Nephron progenitor cell (in vitro differentiated cells): ENCODE data around the gene RALGAPA1.
A peak's percentile ranks its signal among the peaks of the same experiment; 100 is the strongest.
"Not testable (repeated sequence)": the region's sequence is repeated elsewhere in the genome, so short reads cannot be mapped to it uniquely, and the experiment has no call there.

Experiments used
- DNase-seq: peaks from one replicate; pipeline ENCODE4 v3.0.0; 2021
- H3K27ac Mint-ChIP-seq: 2 replicates; pipeline ENCODE4 v1.8.0; 2021; ENCODE audit warnings: mild to moderate bottlenecking, moderate library complexity, mixed read lengths
- H3K27me3 Mint-ChIP-seq: 2 replicates; pipeline ENCODE4 v1.8.0; 2021; ENCODE audit warnings: mild to moderate bottlenecking, low read depth, mixed read lengths; ENCODE audit not compliant: poor library complexity
- H3K36me3 Mint-ChIP-seq: 2 replicates; pipeline ENCODE4 v1.8.0; 2021; ENCODE audit warnings: low read depth, mixed read lengths
- H3K4me1 Mint-ChIP-seq: 2 replicates; pipeline ENCODE4 v1.8.0; 2021; ENCODE audit warnings: mixed read lengths
- H3K4me3 Mint-ChIP-seq: 2 replicates; pipeline ENCODE4 v1.8.0; 2021; ENCODE audit warnings: mild to moderate bottlenecking, moderate library complexity, mixed read lengths
- H3K9me3 Mint-ChIP-seq: 2 replicates; pipeline ENCODE4 v1.8.0; 2021; ENCODE audit warnings: mild to moderate bottlenecking, moderate library complexity, mixed read lengths
- CTCF ChIP-seq: fragments of 200-600 bp; sonication (generic); IDR thresholded peaks from 2 replicates; pipeline ENCODE4 v1.5.0; 2021; ENCODE audit warnings: antibody characterized with exemption

The RALGAPA1 gene

GRCh38 chr14:35797796-35798195, 11.3 kb downstream of the RALGAPA1 start:
- no peak overlapping the region for H3K27ac Mint-ChIP-seq

GRCh38 chr14:35789651-35790050, 19.4 kb downstream of the RALGAPA1 start:
- H3K36me3 Mint-ChIP-seq: peaks cover 5% of the 10 kb centered on the region
- peaks cover 2% of the 10 kb centered on the region for H3K27me3 Mint-ChIP-seq
- TF ChIP-seq CTCF: no peak
- H3K4me1 Mint-ChIP-seq: no peaks in the 10 kb centered on the region
- no peaks in the 10 kb centered on the region for H3K9me3 Mint-ChIP-seq
- no peak overlapping the region for H3K27ac Mint-ChIP-seq
- no peak for DNase-seq
- no peak overlapping the region for H3K4me3 Mint-ChIP-seq

More at GRCh38 chr14:35797796-35798195, 11.3 kb downstream of the RALGAPA1 start:
- no peak for DNase-seq
- Mint-ChIP-seq H3K36me3 (peaks cover 7% of the 10 kb centered on the region), H3K4me3 (no peak overlapping the region), H3K9me3 (no peaks in the 10 kb centered on the region), H3K27me3 (no peaks in the 10 kb centered on the region), H3K4me1 (no peaks in the 10 kb centered on the region)
- no peak for TF ChIP-seq CTCF

- no peak for TF ChIP-seq CTCF
- H3K27me3 Mint-ChIP-seq: peaks cover 2% of the 10 kb centered on the region
- H3K4me1 Mint-ChIP-seq: no peaks in the 10 kb centered on the region
- no peaks in the 10 kb centered on the region for H3K9me3 Mint-ChIP-seq
- H3K4me3 Mint-ChIP-seq: no peak overlapping the region
- peak overlapping the region; percentile 3 for H3K27ac Mint-ChIP-seq
- peaks cover 5% of the 10 kb centered on the region for H3K36me3 Mint-ChIP-seq
- no peak for DNase-seq
Observed at GRCh38 chr14:35786856-35787255, 22.2 kb downstream of the RALGAPA1 start.

- Mint-ChIP-seq H3K4me1 (no peaks in the 10 kb centered on the region), H3K9me3 (peaks cover 18% of the 10 kb centered on the region), H3K36me3 (peaks cover 17% of the 10 kb centered on the region), H3K4me3 (no peak overlapping the region), H3K27ac (no peak overlapping the region), H3K27me3 (no peaks in the 10 kb centered on the region)
- no peak for DNase-seq
- TF ChIP-seq CTCF: no peak
Observed at GRCh38 chr14:35783699-35784098, 25.4 kb downstream of the RALGAPA1 start.

GRCh38 chr14:35779368-35779767, 29.7 kb downstream of the RALGAPA1 start:
- H3K4me3 Mint-ChIP-seq: no peak overlapping the region
- TF ChIP-seq CTCF: no peak
- H3K36me3 Mint-ChIP-seq: peaks cover 17% of the 10 kb centered on the region
- no peaks in the 10 kb centered on the region for H3K4me1 Mint-ChIP-seq
- H3K9me3 Mint-ChIP-seq: peaks cover 18% of the 10 kb centered on the region
- H3K27me3 Mint-ChIP-seq: no peaks in the 10 kb centered on the region
- H3K27ac Mint-ChIP-seq: no peak overlapping the region
- no peak for DNase-seq

- not testable (repeated sequence) for H3K27me3 Mint-ChIP-seq, H3K27ac Mint-ChIP-seq, H3K4me3 Mint-ChIP-seq, H3K4me1 Mint-ChIP-seq, DNase-seq
- H3K36me3 Mint-ChIP-seq: peaks cover 17% of the 10 kb centered on the region
- H3K9me3 Mint-ChIP-seq: peaks cover 18% of the 10 kb centered on the region
Observed at GRCh38 chr14:35777550-35777949, 31.5 kb downstream of the RALGAPA1 start.
